Endodermal cell (in vitro differentiated cells): ENCODE measurements around the gene ACBD4. TPM values are rescaled to one million over a fixed set of nuclear protein-coding genes. Genes with fewer than 3 reads are reported as not detected.
A peak's percentile ranks its signal among the peaks of the same experiment; 100 is the strongest.

Source experiments
- DNase-seq: peaks from one replicate; pipeline ENCODE4 v3.0.0-alpha.2; 2017
- H3K27ac ChIP-seq: 2 replicates; pipeline ENCODE4 v1.5.1; 2013; ENCODE audit warnings: mild to moderate bottlenecking, low read depth, low read length, moderate library complexity
- H3K27me3 ChIP-seq: 2 replicates; pipeline ENCODE4 v1.6.1; 2013; ENCODE audit warnings: mild to moderate bottlenecking, low read length, moderate library complexity; ENCODE audit not compliant: insufficient read depth, control insufficient read depth, poor library complexity, severe bottlenecking
- H3K36me3 ChIP-seq: 2 replicates; pipeline ENCODE4 v1.7.0; 2013; ENCODE audit warnings: mild to moderate bottlenecking, low read length, moderate library complexity; ENCODE audit not compliant: control insufficient read depth, insufficient read depth
- H3K4me1 ChIP-seq: one replicate; pipeline ENCODE4 v1.7.0; 2013; ENCODE audit warnings: low read length; ENCODE audit not compliant: control insufficient read depth, insufficient read depth
- H3K4me3 ChIP-seq: 2 replicates; pipeline ENCODE4 v1.5.1; 2013; ENCODE audit warnings: mild to moderate bottlenecking, low read length, moderate library complexity
- H3K9ac ChIP-seq: 2 replicates; pipeline ENCODE4 v1.6.1; 2013; ENCODE audit warnings: mild to moderate bottlenecking, low read length, moderate library complexity; ENCODE audit not compliant: poor library complexity, severe bottlenecking; ENCODE audit errors: extremely low read depth
- H3K9me3 ChIP-seq: 2 replicates; pipeline ENCODE4 v1.6.1; 2013; ENCODE audit warnings: mild to moderate bottlenecking, low read length, moderate library complexity; ENCODE audit not compliant: control insufficient read depth
- H3K27ac Mint-ChIP-seq: 2 replicates; pipeline ENCODE4 v1.8.0; 2020; ENCODE audit warnings: mixed read lengths
- H3K27me3 Mint-ChIP-seq: 2 replicates; pipeline ENCODE4 v1.8.0; 2021; ENCODE audit warnings: mild to moderate bottlenecking, mixed read lengths; ENCODE audit not compliant: insufficient read depth
- H3K36me3 Mint-ChIP-seq: 2 replicates; pipeline ENCODE4 v1.8.0; 2020; ENCODE audit warnings: low read depth, mixed read lengths
- H3K4me1 Mint-ChIP-seq: 2 replicates; pipeline ENCODE4 v1.8.0; 2020; ENCODE audit warnings: mixed read lengths
- H3K4me3 Mint-ChIP-seq: 2 replicates; pipeline ENCODE4 v1.8.0; 2020; ENCODE audit warnings: mild to moderate bottlenecking, moderate library complexity, mixed read lengths
- H3K9me3 Mint-ChIP-seq: 2 replicates; pipeline ENCODE4 v1.8.0; 2020; ENCODE audit warnings: mild to moderate bottlenecking, mixed read lengths
- CTCF ChIP-seq: fragments of 200-600 bp; sonication (generic); conservative IDR thresholded peaks from 2 replicates; pipeline ENCODE4 v1.5.0; 2021; ENCODE audit warnings: antibody characterized with exemption, mild to moderate bottlenecking
- WGBS, 2 experiments: methylation state at CpG; one replicate each; pipeline versions ENCODE4 v1.1.5 to v1.1.7; 2013; ENCODE audit warnings: missing lambda C conversion rate in 2 of 2, mixed read lengths in 1 of 2; ENCODE audit not compliant: insufficient coverage in 1 of 2, insufficient read length in 1 of 2; 5-methylcytosine and 5-hydroxymethylcytosine counted together
- total RNA-seq, 2 donors: library from RNA; stranded (reverse); fragmentation: NEBNext Ultra II Directional in 1 of 2; extraction: Animal tissue kit (Norgen Biotek cat#: 25700) in 1 of 2; gene quantifications; 2 replicates in 1 of 2; 3 replicates in 1 of 2; pipeline ENCODE4 v1.2.1, GENCODE V29; 2021

The ACBD4 gene
- total RNA-seq, 2 donors from 2014 or later: 17.4 to 19.5 TPM

GRCh38 chr17:45162025-45162687 is 26.7 kb downstream of the ACBD4 start:
- no peak for DNase-seq
- peaks cover 15% of the 10 kb centered on the region for H3K36me3 Mint-ChIP-seq
- H3K4me1 Mint-ChIP-seq: peaks cover 25% of the 10 kb centered on the region
- no peaks in the 10 kb centered on the region for H3K27me3 ChIP-seq
- 74 to 80% methylated on average over 8 to 9 of the region's 9 CpGs for WGBS, 2 experiments
- peaks cover 6% of the 10 kb centered on the region for H3K4me1 ChIP-seq
- peak overlapping the region; percentile 4 for H3K27ac ChIP-seq
- H3K4me3 Mint-ChIP-seq: peak overlapping the region; percentile 91
- no peaks in the 10 kb centered on the region for H3K9me3 ChIP-seq
- H3K36me3 ChIP-seq: peaks cover 14% of the 10 kb centered on the region
- TF ChIP-seq CTCF: no peak
- peak overlapping the region; percentile 93 for H3K27ac Mint-ChIP-seq
- no peaks in the 10 kb centered on the region for H3K9me3 Mint-ChIP-seq
- no peaks in the 10 kb centered on the region for H3K27me3 Mint-ChIP-seq
- H3K4me3 ChIP-seq: peak overlapping the region; percentile 85
- peak overlapping the region; percentile 29 for H3K9ac ChIP-seq

GRCh38 chr17:45164734-45165269 is 29.3 kb downstream of the ACBD4 start:
- no peaks in the 10 kb centered on the region for H3K9me3 Mint-ChIP-seq
- H3K36me3 Mint-ChIP-seq: peaks cover 19% of the 10 kb centered on the region
- WGBS, 2 experiments: 93 to 97% methylated on average over 5 to 7 of the region's 7 CpGs
- no peak for DNase-seq
- no peak overlapping the region for H3K27ac Mint-ChIP-seq
- no peaks in the 10 kb centered on the region for H3K9me3 ChIP-seq
- peaks cover 6% of the 10 kb centered on the region for H3K4me1 ChIP-seq
- H3K27ac ChIP-seq: no peak overlapping the region
- H3K4me3 Mint-ChIP-seq: no peak overlapping the region
- H3K9ac ChIP-seq: no peak overlapping the region
- H3K27me3 Mint-ChIP-seq: no peaks in the 10 kb centered on the region
- H3K27me3 ChIP-seq: no peaks in the 10 kb centered on the region
- H3K4me1 Mint-ChIP-seq: peaks cover 14% of the 10 kb centered on the region
- TF ChIP-seq CTCF: no peak
- H3K4me3 ChIP-seq: no peak overlapping the region
- peaks cover 16% of the 10 kb centered on the region for H3K36me3 ChIP-seq

GRCh38 chr17:45168991-45169752 is 33.7 kb downstream of the ACBD4 start:
- H3K4me1 Mint-ChIP-seq: peaks cover 30% of the 10 kb centered on the region
- peaks cover 17% of the 10 kb centered on the region for H3K36me3 Mint-ChIP-seq
- peaks cover 20% of the 10 kb centered on the region for H3K36me3 ChIP-seq
- no peaks in the 10 kb centered on the region for H3K9me3 Mint-ChIP-seq
- H3K27me3 Mint-ChIP-seq: no peaks in the 10 kb centered on the region
- no peak overlapping the region for H3K4me3 Mint-ChIP-seq
- no peaks in the 10 kb centered on the region for H3K9me3 ChIP-seq
- peak overlapping the region; percentile 17 for H3K27ac Mint-ChIP-seq
- H3K27me3 ChIP-seq: no peaks in the 10 kb centered on the region
- peaks cover 26% of the 10 kb centered on the region for H3K4me1 ChIP-seq
- no peak overlapping the region for H3K27ac ChIP-seq
- TF ChIP-seq CTCF: peak; percentile 51
- no peak overlapping the region for H3K4me3 ChIP-seq
- DNase-seq: peak; percentile 88
- H3K9ac ChIP-seq: no peak overlapping the region
- WGBS, 2 experiments: 94 to 97% methylated on average over 30 to 43 of the region's 43 CpGs
